ENCODE data around the gene ULK1. TPM values are rescaled to one million over a fixed set of nuclear protein-coding genes. Genes with fewer than 3 reads are reported as not detected.
"Not testable (repeated sequence)": the region's sequence is repeated elsewhere in the genome, so short reads cannot be mapped to it uniquely, and the experiment has no call there.

ULK1 gene
- total RNA-seq, 1 donor, result 9.1 TPM

DNA sequence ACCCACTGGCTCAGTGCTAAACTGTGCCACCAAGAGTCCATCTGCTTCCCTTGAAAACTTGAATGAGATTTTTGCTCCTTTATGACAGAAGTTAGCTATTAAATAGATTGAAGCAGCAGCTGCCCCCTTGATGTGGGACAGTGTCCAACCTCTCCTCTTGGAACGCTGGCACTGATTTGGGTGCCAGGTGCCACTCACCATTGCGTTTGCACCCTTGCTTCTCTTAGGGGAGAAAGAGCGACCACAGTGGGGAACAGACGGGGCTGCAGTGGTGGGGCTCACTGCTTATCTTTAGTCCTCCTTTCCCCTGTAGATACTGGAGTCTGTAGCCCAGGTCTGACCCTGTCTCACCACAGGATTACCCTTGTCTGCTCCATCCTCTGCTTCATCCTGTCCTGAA lies 64.7 kb downstream of the ULK1 start:
- TF ChIP-seq, protein P1, sequence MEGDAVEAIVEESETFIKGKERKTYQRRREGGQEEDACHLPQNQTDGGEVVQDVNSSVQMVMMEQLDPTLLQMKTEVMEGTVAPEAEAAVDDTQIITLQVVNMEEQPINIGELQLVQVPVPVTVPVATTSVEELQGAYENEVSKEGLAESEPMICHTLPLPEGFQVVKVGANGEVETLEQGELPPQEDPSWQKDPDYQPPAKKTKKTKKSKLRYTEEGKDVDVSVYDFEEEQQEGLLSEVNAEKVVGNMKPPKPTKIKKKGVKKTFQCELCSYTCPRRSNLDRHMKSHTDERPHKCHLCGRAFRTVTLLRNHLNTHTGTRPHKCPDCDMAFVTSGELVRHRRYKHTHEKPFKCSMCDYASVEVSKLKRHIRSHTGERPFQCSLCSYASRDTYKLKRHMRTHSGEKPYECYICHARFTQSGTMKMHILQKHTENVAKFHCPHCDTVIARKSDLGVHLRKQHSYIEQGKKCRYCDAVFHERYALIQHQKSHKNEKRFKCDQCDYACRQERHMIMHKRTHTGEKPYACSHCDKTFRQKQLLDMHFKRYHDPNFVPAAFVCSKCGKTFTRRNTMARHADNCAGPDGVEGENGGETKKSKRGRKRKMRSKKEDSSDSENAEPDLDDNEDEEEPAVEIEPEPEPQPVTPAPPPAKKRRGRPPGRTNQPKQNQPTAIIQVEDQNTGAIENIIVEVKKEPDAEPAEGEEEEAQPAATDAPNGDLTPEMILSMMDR (IDR thresholded peaks at IDR 0.05; ENCODE audit: insufficient read depth, low read length), result no peak
- no peak for DNase-seq (ENCODE audit: low read depth)
- H3K4me3 ChIP-seq (ENCODE audit: low read depth, low read length), result no peak overlapping the region

DNA sequence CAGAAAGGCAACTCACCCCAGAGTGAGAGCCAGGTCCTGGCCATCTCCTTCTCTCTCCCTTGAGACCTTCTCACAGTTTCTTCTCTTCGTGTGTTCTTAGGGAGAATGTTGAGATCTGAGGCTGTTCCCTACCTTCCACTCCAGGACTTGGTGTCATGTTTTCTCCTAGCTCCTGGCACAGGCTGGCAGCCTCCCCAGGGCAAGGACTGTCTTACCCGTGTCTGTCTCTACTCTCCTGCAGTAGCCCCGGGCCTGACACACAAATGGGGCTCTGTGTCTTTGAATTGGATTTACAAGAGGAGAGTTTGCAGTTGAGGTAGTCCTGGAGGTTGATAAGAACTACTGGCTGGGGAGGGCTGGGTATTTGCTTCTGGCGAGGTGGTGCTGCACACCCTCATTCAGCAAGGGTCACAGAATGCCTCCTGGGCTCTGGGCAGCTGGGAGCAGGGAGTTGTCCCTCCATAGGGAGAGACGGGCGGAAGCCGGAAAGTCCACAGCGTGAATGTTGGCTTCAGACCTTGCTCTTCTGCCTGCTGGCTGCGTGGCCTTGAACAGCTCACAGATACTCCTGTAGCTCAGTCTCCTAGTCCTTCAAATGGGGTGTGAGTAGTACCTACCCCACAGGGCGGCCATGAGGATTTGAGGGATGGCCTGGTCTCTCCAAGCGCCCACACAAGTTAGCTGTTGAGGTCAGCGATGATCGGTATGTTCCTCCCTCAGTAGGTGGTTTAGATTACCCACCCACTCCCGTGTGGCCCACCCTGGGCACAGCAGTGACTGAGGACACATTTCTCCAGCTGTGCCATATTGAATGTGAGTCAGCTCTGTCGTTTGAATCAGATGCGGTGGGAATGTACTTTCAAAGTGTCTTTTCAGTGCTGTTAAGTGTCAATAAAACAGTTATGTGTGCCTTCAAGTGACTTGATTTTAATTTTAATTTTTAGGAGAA lies 65.5 kb downstream of the ULK1 start:
- DNase-seq (ENCODE audit: low read depth), result no peak
- H3K4me3 ChIP-seq (ENCODE audit: low read depth, low read length), result no peak overlapping the region
- TF ChIP-seq, protein P1 (IDR thresholded peaks at IDR 0.05; ENCODE audit: insufficient read depth, low read length), result no peak

DNA sequence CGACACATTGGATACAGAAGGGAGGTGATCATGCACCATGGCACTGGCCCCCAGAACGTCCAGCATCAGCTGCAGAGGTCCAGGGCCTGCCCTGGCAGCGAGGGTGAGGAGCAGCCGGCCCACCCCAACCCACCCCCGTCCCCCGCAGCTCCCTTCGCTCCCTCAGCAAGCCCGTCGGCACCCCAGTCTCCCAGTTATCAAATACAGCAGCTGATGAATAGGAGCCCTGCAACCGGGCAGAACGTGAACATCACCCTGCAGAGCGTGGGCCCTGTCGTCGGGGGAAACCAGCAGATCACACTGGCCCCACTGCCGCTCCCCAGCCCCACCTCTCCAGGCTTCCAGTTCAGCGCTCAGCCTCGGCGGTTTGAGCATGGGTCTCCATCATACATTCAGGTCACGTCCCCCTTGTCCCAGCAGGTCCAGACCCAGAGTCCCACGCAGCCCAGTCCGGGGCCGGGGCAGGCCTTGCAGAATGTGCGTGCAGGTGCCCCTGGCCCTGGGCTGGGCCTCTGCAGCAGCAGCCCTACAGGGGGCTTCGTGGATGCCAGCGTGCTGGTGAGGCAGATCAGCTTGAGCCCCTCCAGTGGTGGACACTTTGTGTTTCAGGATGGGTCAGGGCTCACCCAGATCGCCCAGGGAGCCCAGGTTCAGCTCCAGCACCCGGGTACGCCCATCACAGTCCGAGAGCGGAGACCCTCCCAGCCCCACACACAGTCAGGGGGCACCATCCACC lies 66.3 kb downstream of the ULK1 start:
- DNase-seq (ENCODE audit: low read depth); H3K4me3 ChIP-seq (ENCODE audit: low read depth, low read length): not testable (repeated sequence)

DNA sequence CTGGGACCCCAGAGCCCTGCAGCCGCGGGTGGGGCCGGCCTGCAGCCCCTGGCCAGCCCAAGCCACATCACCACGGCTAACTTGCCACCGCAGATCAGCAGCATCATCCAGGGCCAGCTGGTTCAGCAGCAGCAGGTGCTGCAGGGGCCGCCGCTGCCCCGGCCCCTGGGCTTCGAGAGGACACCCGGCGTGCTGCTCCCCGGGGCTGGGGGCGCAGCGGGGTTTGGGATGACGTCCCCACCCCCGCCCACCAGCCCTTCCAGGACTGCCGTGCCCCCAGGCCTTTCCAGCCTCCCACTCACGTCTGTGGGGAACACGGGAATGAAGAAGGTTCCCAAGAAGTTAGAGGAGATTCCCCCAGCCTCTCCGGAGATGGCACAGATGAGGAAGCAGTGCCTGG lies 66.9 kb downstream of the ULK1 start:
- DNase-seq (ENCODE audit: low read depth), result not testable (repeated sequence)

DNA sequence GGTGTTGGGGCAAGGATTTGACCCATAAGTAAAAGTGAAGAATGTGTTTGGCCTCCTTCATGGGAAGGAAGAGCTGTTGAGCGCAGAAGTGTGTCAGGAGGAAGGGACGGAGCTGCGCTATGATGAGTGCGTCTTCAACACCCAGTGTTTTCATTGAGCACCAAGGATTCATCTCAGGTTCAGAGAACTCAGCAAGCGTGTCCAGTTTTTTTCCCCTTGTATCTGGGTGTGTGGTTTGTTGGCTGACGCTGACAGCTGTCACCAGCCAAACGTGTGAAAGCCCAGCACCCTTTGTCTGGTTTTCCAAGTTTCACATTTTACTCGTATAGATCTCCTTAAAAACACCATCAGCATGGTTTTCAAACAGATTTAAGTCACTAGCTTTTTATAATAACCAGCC lies 67.6 kb downstream of the ULK1 start:
- TF ChIP-seq, protein P1 (IDR thresholded peaks at IDR 0.05; ENCODE audit: insufficient read depth, low read length), result no peak
- no peak for DNase-seq (ENCODE audit: low read depth)
- H3K4me3 ChIP-seq (ENCODE audit: low read depth, low read length), result no peak overlapping the region

More for the DNA sequence above, 66.9 kb downstream of the ULK1 start:
- H3K4me3 ChIP-seq (ENCODE audit: low read depth, low read length), result not testable (repeated sequence)

DNA sequence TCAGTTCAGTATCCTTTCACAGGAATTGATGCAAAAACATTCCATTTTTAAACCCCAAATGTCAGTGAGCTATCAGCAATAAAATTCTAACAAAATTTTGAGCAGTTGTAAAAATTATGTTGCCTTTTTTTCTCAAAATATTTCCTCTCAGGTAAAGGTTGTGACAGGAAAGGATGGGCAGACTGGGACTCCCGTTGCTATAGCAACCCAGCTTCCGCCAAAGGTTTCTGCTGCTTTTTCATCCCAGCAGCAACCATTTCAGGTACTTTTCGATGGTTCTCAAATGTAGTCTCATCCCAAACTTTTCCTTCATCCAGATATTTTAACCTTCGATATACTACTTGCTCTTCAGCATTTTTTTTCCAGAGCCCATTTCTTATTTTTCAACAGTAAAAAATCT lies 69.0 kb downstream of the ULK1 start:
- TF ChIP-seq, protein P1 (IDR thresholded peaks at IDR 0.05; ENCODE audit: insufficient read depth, low read length), result no peak
- no peak for DNase-seq (ENCODE audit: low read depth)
- H3K4me3 ChIP-seq (ENCODE audit: low read depth, low read length), result no peak overlapping the region

DNA sequence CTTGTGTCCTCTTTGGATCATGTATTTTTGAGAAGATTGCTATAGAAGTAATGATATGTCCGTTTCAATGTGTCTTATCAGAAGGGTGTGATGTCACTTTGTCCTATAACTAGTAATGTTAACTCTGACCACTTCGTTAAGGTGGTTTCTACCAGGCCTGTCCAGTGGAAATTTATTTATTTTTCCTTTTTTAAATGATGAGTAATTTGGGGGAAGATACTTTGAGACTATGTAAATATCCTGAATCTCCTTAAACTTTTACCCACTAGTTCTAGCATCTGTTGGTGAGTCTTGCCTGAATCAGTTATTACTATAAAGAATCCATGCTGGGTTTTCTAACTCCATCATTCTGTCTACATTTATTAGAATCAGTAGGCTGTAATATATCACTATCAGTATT lies 70.7 kb downstream of the ULK1 start:
- TF ChIP-seq, protein P1 (IDR thresholded peaks at IDR 0.05; ENCODE audit: insufficient read depth, low read length), result no peak
- H3K4me3 ChIP-seq (ENCODE audit: low read depth, low read length), result no peak overlapping the region
- DNase-seq (ENCODE audit: low read depth), result no peak

Data from fibroblast of the aortic adventitia (primary cell).